Suppressor macrophage treated with lipopolysaccharide for 4 hours (primary cell): Measurements from ENCODE around the gene MYOZ3.
A peak's percentile ranks its signal among the peaks of the same experiment; 100 is the strongest.

Source experiments
- DNase-seq: peaks from one replicate; pipeline ENCODE4 v3.0.0-alpha.2; 2020

MYOZ3 gene

GRCh38 chr5:150703762-150704161, 42.7 kb downstream of the MYOZ3 start:
- DNase-seq, result peak; percentile 74

GRCh38 chr5:150706776-150707390, 45.8 kb downstream of the MYOZ3 start:
- DNase-seq, result no peak

GRCh38 chr5:150710165-150710564, 49.1 kb downstream of the MYOZ3 start:
- DNase-seq, result peak; percentile 11

GRCh38 chr5:150723845-150724244, 62.8 kb downstream of the MYOZ3 start:
- peak; percentile 27 for DNase-seq
